ENCODE results near the gene RNF212B. TPM values are rescaled to one million over a fixed set of nuclear protein-coding genes. Genes with fewer than 3 reads are reported as not detected.
"Not testable (repeated sequence)": the region's sequence is repeated elsewhere in the genome, so short reads cannot be mapped to it uniquely, and the experiment has no call there.

The RNF212B gene
- polyA plus RNA-seq, 1 experiment: not detected

DNA sequence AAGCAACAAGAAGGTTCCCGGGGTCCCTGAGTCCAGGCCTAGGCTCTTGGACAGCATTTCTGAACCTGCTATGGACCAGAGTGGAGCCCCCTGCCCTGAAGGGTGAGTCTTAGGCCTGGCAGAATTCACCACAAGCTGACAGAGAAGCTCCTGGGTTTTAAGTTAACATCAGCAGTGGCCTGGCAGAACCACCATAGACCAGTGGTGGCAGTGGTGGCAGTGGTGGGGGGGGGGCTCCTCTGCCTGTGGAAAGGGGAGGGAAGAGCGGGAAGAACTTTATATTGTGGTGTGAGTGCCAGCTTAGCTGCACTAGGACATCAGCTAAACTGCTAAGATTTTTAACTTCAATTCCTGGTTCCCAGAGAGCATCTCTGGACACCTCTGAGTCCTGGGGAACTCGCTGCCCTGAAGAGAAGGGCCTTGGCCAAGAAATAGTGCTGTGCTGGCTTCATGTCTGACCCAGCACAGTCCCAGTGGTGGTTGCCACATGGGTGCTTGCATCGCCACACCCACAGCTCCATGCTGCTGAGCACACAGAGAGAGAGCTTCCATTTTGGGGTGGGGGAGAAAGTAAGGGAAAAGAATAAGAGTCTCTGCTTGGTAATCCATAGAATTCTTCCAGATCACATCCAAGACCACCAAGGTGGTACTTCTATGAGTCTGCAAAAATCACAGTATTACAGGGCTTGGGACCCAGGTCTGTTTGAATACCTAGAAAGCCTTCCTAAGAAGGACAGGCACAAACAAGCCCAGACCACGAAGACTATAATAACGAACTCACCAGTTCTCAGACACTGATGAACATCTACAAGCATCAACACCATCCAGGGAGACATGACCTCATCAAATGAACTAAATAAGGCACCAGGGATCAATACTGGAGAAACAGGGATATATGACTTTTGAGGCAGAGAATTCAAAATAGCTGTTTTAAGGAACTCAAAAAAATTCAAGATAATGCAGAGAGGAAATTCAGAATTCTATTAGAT is 20.4 kb upstream of the RNF212B start:
- ChIA-PET CTCF (interaction anchor here (1.6 kb wide), 1 partner anchor 30 kb away, joined by 4 read pairs; no protein-coding TSS in a partner anchor), POLR2A (no interaction called here)
- peaks cover 5% of the 10 kb centered on the region for H3K27me3 ChIP-seq (ENCODE audit: control insufficient read depth, insufficient read depth, low read length)
- H3K36me3 ChIP-seq (ENCODE audit: control insufficient read depth, insufficient read depth, low read length): no peaks in the 10 kb centered on the region
- TF ChIP-seq, protein P1, sequence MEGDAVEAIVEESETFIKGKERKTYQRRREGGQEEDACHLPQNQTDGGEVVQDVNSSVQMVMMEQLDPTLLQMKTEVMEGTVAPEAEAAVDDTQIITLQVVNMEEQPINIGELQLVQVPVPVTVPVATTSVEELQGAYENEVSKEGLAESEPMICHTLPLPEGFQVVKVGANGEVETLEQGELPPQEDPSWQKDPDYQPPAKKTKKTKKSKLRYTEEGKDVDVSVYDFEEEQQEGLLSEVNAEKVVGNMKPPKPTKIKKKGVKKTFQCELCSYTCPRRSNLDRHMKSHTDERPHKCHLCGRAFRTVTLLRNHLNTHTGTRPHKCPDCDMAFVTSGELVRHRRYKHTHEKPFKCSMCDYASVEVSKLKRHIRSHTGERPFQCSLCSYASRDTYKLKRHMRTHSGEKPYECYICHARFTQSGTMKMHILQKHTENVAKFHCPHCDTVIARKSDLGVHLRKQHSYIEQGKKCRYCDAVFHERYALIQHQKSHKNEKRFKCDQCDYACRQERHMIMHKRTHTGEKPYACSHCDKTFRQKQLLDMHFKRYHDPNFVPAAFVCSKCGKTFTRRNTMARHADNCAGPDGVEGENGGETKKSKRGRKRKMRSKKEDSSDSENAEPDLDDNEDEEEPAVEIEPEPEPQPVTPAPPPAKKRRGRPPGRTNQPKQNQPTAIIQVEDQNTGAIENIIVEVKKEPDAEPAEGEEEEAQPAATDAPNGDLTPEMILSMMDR (IDR thresholded peaks at IDR 0.05; ENCODE audit: insufficient read depth, low read depth, low read length): no peak
- no peak overlapping the region for H3K4me3 ChIP-seq (ENCODE audit: low read depth, low read length)
- no peak for DNase-seq (ENCODE audit: low read depth)

DNA sequence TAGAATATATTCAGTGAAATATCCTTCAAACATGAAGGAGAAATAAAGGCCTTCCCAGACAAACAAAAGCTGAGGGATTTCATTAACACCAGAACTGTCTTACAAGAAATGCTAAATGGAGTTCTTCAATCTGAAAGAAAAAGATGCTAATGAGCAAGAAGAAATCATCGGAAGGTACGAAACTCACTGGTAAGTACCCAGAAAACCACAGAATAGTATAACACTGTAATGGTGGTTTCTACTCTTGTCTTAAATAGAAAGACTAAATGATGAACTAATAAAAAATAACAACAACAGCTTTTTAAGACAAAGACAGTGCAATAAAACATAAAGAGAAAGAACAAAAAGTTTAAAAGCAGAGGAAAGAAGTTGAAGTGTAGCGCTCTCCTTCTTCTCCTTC is 18.7 kb upstream of the RNF212B start:
- TF ChIP-seq, protein P1 (IDR thresholded peaks at IDR 0.05; ENCODE audit: insufficient read depth, low read depth, low read length): no peak
- POLR2A ChIA-PET: no interaction called here
- peaks cover 2% of the 10 kb centered on the region; the same call in 1 of the 2 replicates for H3K27me3 ChIP-seq (ENCODE audit: control insufficient read depth, insufficient read depth, low read length)

DNA sequence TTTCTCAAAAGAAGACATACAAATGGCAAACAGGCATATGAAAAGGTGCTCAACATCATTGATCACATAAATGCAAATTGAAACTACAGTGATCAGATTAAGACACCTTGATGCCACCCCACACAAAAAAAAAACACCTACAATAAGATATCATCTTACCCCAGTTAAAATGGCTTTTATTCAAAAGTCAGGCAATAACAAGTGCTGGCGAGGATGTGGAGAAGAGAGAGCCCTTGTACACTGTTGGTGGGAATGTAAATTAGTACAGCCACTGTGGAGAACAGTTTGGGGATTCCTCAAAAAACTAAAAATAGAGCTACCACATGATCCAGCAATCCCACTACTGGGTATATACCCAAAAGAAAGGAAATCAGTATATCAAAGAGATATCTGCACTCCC is 12.8 kb upstream of the RNF212B start:
- H3K27me3 ChIP-seq (ENCODE audit: control insufficient read depth, insufficient read depth, low read length); DNase-seq (ENCODE audit: low read depth); H3K4me3 ChIP-seq (ENCODE audit: low read depth, low read length); H3K36me3 ChIP-seq (ENCODE audit: control insufficient read depth, insufficient read depth, low read length); CTCF ChIA-PET; POLR2A ChIA-PET: not testable (repeated sequence)

More for the DNA sequence above, 18.7 kb upstream of the RNF212B start:
- Histone ChIP-seq H3K4me3 (ENCODE audit: low read depth, low read length) (no peak overlapping the region), H3K36me3 (ENCODE audit: control insufficient read depth, insufficient read depth, low read length) (no peaks in the 10 kb centered on the region)
- no peak for DNase-seq (ENCODE audit: low read depth)
- CTCF ChIA-PET: interaction anchor here (0.6 kb wide), 1 partner anchor 100 kb away, joined by 3 read pairs; no protein-coding TSS in a partner anchor

DNA sequence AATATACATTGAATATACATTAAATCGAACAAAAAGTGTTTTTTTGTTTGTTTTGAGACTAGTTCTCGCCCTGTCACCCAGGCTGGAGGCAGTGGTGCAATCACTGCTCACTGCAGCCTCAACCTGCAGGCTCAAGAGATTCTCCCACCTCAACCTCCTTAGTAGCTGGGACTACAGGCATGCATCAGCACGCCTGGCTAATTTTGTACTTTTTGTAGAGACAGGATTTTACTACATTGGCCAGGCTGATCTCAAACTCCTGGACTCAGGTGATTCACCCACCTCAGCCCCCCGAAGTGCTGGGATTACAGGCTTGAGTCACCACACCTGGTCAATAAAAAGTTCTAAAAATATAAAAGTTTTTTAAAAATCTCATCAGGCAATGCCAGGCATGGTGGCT is 10.2 kb upstream of the RNF212B start:
- ChIA-PET CTCF (interaction anchor here (1.0 kb wide), 2 partner anchors 10 to 21 kb away, joined by 3 to 4 read pairs; partner anchors contain the start of gene RNF212B), POLR2A (no interaction called here)
- TF ChIP-seq, protein P1 (IDR thresholded peaks at IDR 0.05; ENCODE audit: insufficient read depth, low read depth, low read length): no peak
- H3K36me3 ChIP-seq (ENCODE audit: control insufficient read depth, insufficient read depth, low read length): no peaks in the 10 kb centered on the region
- H3K4me3 ChIP-seq (ENCODE audit: low read depth, low read length): no peak overlapping the region
- H3K27me3 ChIP-seq (ENCODE audit: control insufficient read depth, insufficient read depth, low read length): no peaks in the 10 kb centered on the region
- DNase-seq (ENCODE audit: low read depth): no peak

DNA sequence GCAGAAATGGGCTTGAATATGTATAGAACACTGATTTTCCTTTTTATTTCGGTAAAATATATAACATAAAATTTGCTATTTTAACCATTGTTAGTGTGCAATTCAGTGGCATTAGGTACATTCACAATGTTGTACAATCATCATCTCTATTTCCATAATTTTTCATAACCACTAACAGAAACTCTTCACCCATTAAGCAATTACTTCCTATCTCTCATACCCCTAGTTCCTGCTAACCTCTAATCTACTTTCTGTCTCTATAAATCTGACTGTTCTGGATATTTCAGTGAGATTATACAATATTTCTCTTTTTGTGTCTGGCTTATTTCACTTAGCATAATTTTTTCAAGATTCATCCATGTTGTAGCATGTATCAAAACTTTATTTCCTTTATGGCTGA is 8.9 kb upstream of the RNF212B start:
- H3K4me3 ChIP-seq (ENCODE audit: low read depth, low read length): no peak overlapping the region
- no peaks in the 10 kb centered on the region for H3K27me3 ChIP-seq (ENCODE audit: control insufficient read depth, insufficient read depth, low read length)
- POLR2A ChIA-PET: no interaction called here
- no peaks in the 10 kb centered on the region for H3K36me3 ChIP-seq (ENCODE audit: control insufficient read depth, insufficient read depth, low read length)
- TF ChIP-seq, protein P1 (IDR thresholded peaks at IDR 0.05; ENCODE audit: insufficient read depth, low read depth, low read length): no peak
- CTCF ChIA-PET: no interaction called here
- DNase-seq (ENCODE audit: low read depth): no peak

DNA sequence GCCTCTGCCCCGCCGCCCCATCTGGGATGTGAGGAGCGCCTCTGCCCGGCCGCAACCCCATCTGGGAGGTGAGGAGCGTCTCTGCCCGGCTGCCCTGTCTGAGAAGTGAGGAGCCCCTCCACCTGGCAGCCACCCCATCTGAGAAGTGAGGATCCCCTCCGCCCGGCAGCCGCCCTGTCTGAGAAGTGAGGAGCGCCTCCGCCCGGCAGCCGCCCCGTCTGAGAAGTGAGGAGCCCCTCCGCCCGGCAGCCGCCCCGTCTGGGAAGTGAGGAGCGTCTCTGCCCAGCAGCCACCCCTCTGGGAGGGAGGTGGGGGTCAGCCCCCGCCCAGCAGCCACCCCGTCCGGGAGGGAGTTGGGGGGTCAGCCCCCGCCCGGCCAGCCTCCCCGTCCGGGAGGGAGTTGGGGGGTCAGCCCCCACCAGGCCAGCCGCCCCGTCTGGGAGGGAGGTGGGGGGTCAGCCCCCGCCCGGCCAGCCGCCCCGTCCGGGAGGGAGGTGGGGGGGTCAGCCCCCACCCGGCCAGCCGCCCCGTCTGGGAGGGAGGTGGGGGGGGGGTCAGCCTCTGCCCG is 5.4 kb upstream of the RNF212B start:
- H3K27me3 ChIP-seq (ENCODE audit: control insufficient read depth, insufficient read depth, low read length); POLR2A ChIA-PET; CTCF ChIA-PET; H3K4me3 ChIP-seq (ENCODE audit: low read depth, low read length); H3K36me3 ChIP-seq (ENCODE audit: control insufficient read depth, insufficient read depth, low read length); DNase-seq (ENCODE audit: low read depth): not testable (repeated sequence)
